GM21723 (cell line): ENCODE measurements around the gene FZR1.

Source experiments
- ATAC-seq: cut with Tn5 transposase; IDR thresholded peaks from one replicate; pipeline ENCODE4 v1.9.1; 2021; ENCODE audit warnings: mild to moderate bottlenecking, moderate library complexity; ENCODE audit not compliant: unreplicated experiment

FZR1 gene

GRCh38 chr19:3586707-3587346, 80.7 kb downstream of the FZR1 start:
- ATAC-seq, result no peak
